ENCODE results near the gene FBXL4. TPM values are rescaled to one million over a fixed set of nuclear protein-coding genes. Genes with fewer than 3 reads are reported as not detected.

FBXL4 gene
- polyA plus RNA-seq, 1 of the 3 experiments (the other 2 are of a cell fraction): 8.1 TPM

DNA sequence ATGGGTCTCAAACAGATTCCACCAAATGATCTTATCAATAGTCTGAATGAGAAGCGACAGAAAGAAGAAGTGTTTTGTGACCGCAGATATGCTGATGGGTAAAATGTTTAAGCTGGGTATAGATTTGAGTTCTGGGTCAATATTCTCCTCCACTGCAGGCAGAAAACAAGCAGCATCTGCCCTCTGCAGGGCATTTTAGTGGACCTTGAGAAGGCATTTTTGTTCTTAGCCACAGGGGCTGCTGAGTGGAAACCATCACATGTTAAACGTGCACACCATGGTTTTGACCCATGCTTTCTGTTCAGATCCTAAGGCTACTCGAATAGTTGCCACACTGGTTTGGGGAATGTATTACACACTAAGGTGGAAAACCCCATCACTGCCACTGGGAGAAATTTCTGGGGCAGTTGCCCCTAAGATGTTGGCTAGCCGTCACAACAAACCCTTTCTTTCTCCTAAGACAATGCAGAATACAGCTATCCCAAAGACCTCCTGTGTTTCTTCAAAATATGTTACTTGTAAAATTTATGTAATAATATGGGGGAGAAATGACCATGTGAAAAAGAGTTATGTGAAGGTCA, 107.9 kb downstream of the FBXL4 start:
- no peaks in the 10 kb centered on the region; the same call in 1 of the 2 replicates for H4K20me1 ChIP-seq (ENCODE audit: insufficient read depth)
- H3K9me2 ChIP-seq: no peaks in the 10 kb centered on the region
- ChIA-PET POLR2A (no interaction called here), CTCF (interaction anchor here (0.6 to 2.5 kb wide), 12 partner anchors 10 to 1653 kb away, joined by 3 to 9 read pairs (median 3); no protein-coding TSS in a partner anchor)
- TF ChIP-seq USF2 (IDR thresholded peaks at IDR 0.05; ENCODE audit: borderline replicate concordance, low read depth, low read length) (no peak), RAD21 (IDR thresholded peaks at IDR 0.05; ENCODE audit: low read length) (peak; percentile 81), SMC3 (IDR thresholded peaks at IDR 0.05; ENCODE audit: low read depth, low read length) (peak; percentile 84)
- TF ChIP-seq, protein P1, sequence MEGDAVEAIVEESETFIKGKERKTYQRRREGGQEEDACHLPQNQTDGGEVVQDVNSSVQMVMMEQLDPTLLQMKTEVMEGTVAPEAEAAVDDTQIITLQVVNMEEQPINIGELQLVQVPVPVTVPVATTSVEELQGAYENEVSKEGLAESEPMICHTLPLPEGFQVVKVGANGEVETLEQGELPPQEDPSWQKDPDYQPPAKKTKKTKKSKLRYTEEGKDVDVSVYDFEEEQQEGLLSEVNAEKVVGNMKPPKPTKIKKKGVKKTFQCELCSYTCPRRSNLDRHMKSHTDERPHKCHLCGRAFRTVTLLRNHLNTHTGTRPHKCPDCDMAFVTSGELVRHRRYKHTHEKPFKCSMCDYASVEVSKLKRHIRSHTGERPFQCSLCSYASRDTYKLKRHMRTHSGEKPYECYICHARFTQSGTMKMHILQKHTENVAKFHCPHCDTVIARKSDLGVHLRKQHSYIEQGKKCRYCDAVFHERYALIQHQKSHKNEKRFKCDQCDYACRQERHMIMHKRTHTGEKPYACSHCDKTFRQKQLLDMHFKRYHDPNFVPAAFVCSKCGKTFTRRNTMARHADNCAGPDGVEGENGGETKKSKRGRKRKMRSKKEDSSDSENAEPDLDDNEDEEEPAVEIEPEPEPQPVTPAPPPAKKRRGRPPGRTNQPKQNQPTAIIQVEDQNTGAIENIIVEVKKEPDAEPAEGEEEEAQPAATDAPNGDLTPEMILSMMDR (IDR thresholded peaks at IDR 0.05): peak; percentile 76
- H3K4me2 ChIP-seq: no peak overlapping the region
- no peaks in the 10 kb centered on the region for H3F3A ChIP-seq (replicated peaks; ENCODE audit: insufficient read depth)
- H3K27me3 ChIP-seq (ENCODE audit: insufficient read depth): no peaks in the 10 kb centered on the region
- peaks cover 5 to 11% of the 10 kb centered on the region in 2 experiments; a peak in 2 of 4 replicates for H3K4me1 ChIP-seq (ENCODE audit: control insufficient read depth in 1 of 2, insufficient read depth in 2 of 2, low read depth in 1 of 2, low read length in 1 of 2)
- 62% methylated on average over 5 of the region's 5 CpGs for WGBS (ENCODE audit: low lambda C conversion rate)
- no peak overlapping the region for H3K27ac ChIP-seq (ENCODE audit: low read depth in 2 of 2, low read length in 1 of 2)
- H3K9ac ChIP-seq: no peak overlapping the region
- H2AFZ ChIP-seq (ENCODE audit: low read depth): no peak overlapping the region
- peaks cover 10% of the 10 kb centered on the region for H3K79me2 ChIP-seq (ENCODE audit: insufficient read depth)
- no peak overlapping the region; a peak in 1 of 4 replicates for H3K4me3 ChIP-seq (ENCODE audit: low read depth in 2 of 2, low read length in 1 of 2)
- peak; percentile 61 for DNase-seq
- no peaks in the 10 kb centered on the region for H3K9me3 ChIP-seq
- H3K36me3 ChIP-seq (replicated peaks in 1 of 2; ENCODE audit: control insufficient read depth in 1 of 2, insufficient read depth in 2 of 2, low read length in 1 of 2): no peaks in the 10 kb centered on the region

- WGBS (ENCODE audit: low lambda C conversion rate): 82% methylated on average over 1 of the region's 1 CpG
- H3K79me2 ChIP-seq (ENCODE audit: insufficient read depth): peaks cover 10% of the 10 kb centered on the region
- H3K4me1 ChIP-seq (ENCODE audit: control insufficient read depth in 1 of 2, insufficient read depth in 2 of 2, low read depth in 1 of 2, low read length in 1 of 2): peaks cover 0 to 11% of the 10 kb centered on the region in 2 experiments; a peak in 2 of 4 replicates
- no peaks in the 10 kb centered on the region for H3K36me3 ChIP-seq (replicated peaks in 1 of 2; ENCODE audit: control insufficient read depth in 1 of 2, insufficient read depth in 2 of 2, low read length in 1 of 2)
- H3K9me2 ChIP-seq: no peaks in the 10 kb centered on the region
- no peaks in the 10 kb centered on the region for H3K9me3 ChIP-seq
- no peak overlapping the region for H2AFZ ChIP-seq (ENCODE audit: low read depth)
- no peak for DNase-seq
- peaks cover 1% of the 10 kb centered on the region for H3F3A ChIP-seq (replicated peaks; ENCODE audit: insufficient read depth)
- no peak for TF ChIP-seq USF1 (IDR thresholded peaks at IDR 0.05; ENCODE audit: borderline replicate concordance, low read depth)
- TF ChIP-seq RFX5 (IDR thresholded peaks at IDR 0.05; ENCODE audit: low read length): no peak
- TF ChIP-seq GABPA (IDR thresholded peaks at IDR 0.05; ENCODE audit: low read depth): no peak
- POLR2A ChIA-PET: no interaction called here
- no peak overlapping the region for H3K27ac ChIP-seq (ENCODE audit: low read depth in 2 of 2, low read length in 1 of 2)
- H3K9ac ChIP-seq: no peak overlapping the region
- H3K4me3 ChIP-seq (ENCODE audit: low read depth in 2 of 2, low read length in 1 of 2): no peak overlapping the region
- CTCF ChIA-PET: interaction anchor here (1.1 kb wide), 1 partner anchor 1341 kb away, joined by 3 read pairs; no protein-coding TSS in a partner anchor
- no peaks in the 10 kb centered on the region; the same call in 1 of the 2 replicates for H4K20me1 ChIP-seq (ENCODE audit: insufficient read depth)
- no peaks in the 10 kb centered on the region for H3K27me3 ChIP-seq (ENCODE audit: insufficient read depth)
- H3K4me2 ChIP-seq: no peak overlapping the region
Measured at GRCh38 chr6:98838975-98839374, 108.8 kb downstream of the FBXL4 start.
